ENCODE results near the gene OPTC.

DNA sequence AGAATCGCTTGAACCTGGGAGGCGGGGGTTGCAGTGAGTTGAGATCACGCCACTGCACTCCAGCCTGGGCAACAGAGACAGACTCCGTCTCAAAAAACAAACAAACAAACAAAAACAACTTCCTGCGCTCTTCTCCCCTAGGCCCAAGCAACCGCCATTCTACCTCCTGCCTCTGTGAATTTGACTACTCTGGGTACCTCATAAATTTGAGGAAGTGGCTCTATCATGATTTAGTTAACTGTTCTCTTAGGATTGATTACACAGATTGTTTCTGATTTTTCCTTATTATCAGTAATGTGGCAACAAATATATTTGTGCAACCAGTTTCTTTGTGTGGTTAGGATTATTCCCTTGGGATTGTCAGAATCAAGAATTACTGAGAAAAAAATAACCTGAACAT lies 29.7 kb downstream of the OPTC start:
- TF ChIP-seq, protein P1, sequence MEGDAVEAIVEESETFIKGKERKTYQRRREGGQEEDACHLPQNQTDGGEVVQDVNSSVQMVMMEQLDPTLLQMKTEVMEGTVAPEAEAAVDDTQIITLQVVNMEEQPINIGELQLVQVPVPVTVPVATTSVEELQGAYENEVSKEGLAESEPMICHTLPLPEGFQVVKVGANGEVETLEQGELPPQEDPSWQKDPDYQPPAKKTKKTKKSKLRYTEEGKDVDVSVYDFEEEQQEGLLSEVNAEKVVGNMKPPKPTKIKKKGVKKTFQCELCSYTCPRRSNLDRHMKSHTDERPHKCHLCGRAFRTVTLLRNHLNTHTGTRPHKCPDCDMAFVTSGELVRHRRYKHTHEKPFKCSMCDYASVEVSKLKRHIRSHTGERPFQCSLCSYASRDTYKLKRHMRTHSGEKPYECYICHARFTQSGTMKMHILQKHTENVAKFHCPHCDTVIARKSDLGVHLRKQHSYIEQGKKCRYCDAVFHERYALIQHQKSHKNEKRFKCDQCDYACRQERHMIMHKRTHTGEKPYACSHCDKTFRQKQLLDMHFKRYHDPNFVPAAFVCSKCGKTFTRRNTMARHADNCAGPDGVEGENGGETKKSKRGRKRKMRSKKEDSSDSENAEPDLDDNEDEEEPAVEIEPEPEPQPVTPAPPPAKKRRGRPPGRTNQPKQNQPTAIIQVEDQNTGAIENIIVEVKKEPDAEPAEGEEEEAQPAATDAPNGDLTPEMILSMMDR (IDR thresholded peaks at IDR 0.05), result no peak
- TF ChIP-seq POLR2A (IDR thresholded peaks at IDR 0.05) (no peak), POLR2AphosphoS5 (IDR thresholded peaks at IDR 0.05) (no peak), EP300 (IDR thresholded peaks at IDR 0.05) (no peak)

Data from suprapubic skin (tissue), 4 donors.